HL-60 (cell line): ENCODE results near the gene PCSK5.
"Not testable (repeated sequence)": the region's sequence is repeated elsewhere in the genome, so short reads cannot be mapped to it uniquely, and the experiment has no call there.

ENCODE experiments used
- DNase-seq, 2 experiments: peaks; one replicate each; pipeline ENCODE4 v3.0.0-alpha.2; 2010 to 2020; ENCODE audit warnings: low read depth in 1 of 2, low spot score in 1 of 2
- H3K27ac ChIP-seq: fragments of 250-450 bp; sonication (Bioruptor Pico); replicated peaks from 2 replicates; pipeline ENCODE4 v1.5.1; 2020; ENCODE audit warnings: mild to moderate bottlenecking, moderate library complexity
- H3K27me3 ChIP-seq: fragments of 250-450 bp; sonication (Bioruptor Pico); 2 replicates; pipeline ENCODE4 v1.5.1; 2021; ENCODE audit warnings: mild to moderate bottlenecking, moderate library complexity; ENCODE audit not compliant: insufficient read depth, poor library complexity, severe bottlenecking
- H3K4me3 ChIP-seq: replicated peaks from 2 replicates; pipeline ENCODE4 v1.5.1; 2011; ENCODE audit warnings: mild to moderate bottlenecking, control low read depth, low read length; ENCODE audit not compliant: insufficient read depth
- GABPA ChIP-seq: IDR thresholded peaks from 2 replicates; pipeline ENCODE4 v1.6.1; 2012; ENCODE audit warnings: low read depth
- POLR2AphosphoS5 ChIP-seq: IDR thresholded peaks from 2 replicates; pipeline ENCODE4 v1.6.1; 2012; ENCODE audit warnings: low read depth
- SPI1 ChIP-seq: IDR thresholded peaks from 2 replicates; pipeline ENCODE4 v1.6.1; 2012; ENCODE audit warnings: low read depth, mild to moderate bottlenecking, borderline replicate concordance
- TF ChIP-seq, protein P1 (sequence below): IDR thresholded peaks from one replicate; pipeline ENCODE4 v1.5.1; 2011; ENCODE audit warnings: low read length, control low read depth, inconsistent platforms; ENCODE audit not compliant: insufficient read depth
- TF ChIP-seq, protein P2 (sequence below): IDR thresholded peaks from 2 replicates; pipeline ENCODE4 v1.6.1; 2012; ENCODE audit warnings: low read depth; ENCODE audit not compliant: insufficient replicate concordance

The PCSK5 gene

GRCh38 chr9:76049341-76049740 is 158.9 kb downstream of the PCSK5 start:
- DNase-seq, result no peak
- Histone ChIP-seq H3K27me3 (no peaks in the 10 kb centered on the region), H3K27ac (no peak overlapping the region), H3K4me3 (no peak overlapping the region)
- no peak for TF ChIP-seq SPI1
- TF ChIP-seq, protein P1, sequence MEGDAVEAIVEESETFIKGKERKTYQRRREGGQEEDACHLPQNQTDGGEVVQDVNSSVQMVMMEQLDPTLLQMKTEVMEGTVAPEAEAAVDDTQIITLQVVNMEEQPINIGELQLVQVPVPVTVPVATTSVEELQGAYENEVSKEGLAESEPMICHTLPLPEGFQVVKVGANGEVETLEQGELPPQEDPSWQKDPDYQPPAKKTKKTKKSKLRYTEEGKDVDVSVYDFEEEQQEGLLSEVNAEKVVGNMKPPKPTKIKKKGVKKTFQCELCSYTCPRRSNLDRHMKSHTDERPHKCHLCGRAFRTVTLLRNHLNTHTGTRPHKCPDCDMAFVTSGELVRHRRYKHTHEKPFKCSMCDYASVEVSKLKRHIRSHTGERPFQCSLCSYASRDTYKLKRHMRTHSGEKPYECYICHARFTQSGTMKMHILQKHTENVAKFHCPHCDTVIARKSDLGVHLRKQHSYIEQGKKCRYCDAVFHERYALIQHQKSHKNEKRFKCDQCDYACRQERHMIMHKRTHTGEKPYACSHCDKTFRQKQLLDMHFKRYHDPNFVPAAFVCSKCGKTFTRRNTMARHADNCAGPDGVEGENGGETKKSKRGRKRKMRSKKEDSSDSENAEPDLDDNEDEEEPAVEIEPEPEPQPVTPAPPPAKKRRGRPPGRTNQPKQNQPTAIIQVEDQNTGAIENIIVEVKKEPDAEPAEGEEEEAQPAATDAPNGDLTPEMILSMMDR, result no peak
- TF ChIP-seq POLR2AphosphoS5, result no peak
- no peak for TF ChIP-seq GABPA
- TF ChIP-seq, protein P2, sequence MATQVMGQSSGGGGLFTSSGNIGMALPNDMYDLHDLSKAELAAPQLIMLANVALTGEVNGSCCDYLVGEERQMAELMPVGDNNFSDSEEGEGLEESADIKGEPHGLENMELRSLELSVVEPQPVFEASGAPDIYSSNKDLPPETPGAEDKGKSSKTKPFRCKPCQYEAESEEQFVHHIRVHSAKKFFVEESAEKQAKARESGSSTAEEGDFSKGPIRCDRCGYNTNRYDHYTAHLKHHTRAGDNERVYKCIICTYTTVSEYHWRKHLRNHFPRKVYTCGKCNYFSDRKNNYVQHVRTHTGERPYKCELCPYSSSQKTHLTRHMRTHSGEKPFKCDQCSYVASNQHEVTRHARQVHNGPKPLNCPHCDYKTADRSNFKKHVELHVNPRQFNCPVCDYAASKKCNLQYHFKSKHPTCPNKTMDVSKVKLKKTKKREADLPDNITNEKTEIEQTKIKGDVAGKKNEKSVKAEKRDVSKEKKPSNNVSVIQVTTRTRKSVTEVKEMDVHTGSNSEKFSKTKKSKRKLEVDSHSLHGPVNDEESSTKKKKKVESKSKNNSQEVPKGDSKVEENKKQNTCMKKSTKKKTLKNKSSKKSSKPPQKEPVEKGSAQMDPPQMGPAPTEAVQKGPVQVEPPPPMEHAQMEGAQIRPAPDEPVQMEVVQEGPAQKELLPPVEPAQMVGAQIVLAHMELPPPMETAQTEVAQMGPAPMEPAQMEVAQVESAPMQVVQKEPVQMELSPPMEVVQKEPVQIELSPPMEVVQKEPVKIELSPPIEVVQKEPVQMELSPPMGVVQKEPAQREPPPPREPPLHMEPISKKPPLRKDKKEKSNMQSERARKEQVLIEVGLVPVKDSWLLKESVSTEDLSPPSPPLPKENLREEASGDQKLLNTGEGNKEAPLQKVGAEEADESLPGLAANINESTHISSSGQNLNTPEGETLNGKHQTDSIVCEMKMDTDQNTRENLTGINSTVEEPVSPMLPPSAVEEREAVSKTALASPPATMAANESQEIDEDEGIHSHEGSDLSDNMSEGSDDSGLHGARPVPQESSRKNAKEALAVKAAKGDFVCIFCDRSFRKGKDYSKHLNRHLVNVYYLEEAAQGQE, result no peak

DNA sequence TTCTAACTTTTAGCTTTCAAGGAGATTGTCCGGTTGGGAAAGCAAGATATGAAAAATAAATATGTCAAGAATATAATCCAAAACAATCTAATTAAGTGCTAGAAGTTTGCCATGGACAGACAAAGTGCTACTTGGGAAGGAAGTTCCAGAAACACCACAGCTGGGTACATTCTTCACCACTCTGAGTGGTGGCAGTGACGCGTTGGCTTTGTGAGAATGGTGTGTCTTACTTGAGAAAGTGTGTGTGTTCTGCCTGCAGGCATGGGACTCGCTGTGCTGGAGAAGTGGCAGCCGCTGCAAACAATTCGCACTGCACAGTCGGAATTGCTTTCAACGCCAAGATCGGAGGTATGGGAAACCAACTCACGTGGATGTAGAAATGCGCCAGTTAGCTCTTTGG is 177.2 kb downstream of the PCSK5 start:
- no peak overlapping the region for H3K27ac ChIP-seq

GRCh38 chr9:76077537-76077936 is 187.1 kb downstream of the PCSK5 start:
- no peak overlapping the region for H3K27ac ChIP-seq
- TF ChIP-seq GABPA, result no peak
- DNase-seq, result no peak
- no peak overlapping the region for H3K4me3 ChIP-seq
- H3K27me3 ChIP-seq, result no peaks in the 10 kb centered on the region

More for the DNA sequence above, 177.2 kb downstream of the PCSK5 start:
- TF ChIP-seq, protein P1, result no peak
- no peak overlapping the region for H3K4me3 ChIP-seq
- no peaks in the 10 kb centered on the region for H3K27me3 ChIP-seq
- no peak for DNase-seq

DNA sequence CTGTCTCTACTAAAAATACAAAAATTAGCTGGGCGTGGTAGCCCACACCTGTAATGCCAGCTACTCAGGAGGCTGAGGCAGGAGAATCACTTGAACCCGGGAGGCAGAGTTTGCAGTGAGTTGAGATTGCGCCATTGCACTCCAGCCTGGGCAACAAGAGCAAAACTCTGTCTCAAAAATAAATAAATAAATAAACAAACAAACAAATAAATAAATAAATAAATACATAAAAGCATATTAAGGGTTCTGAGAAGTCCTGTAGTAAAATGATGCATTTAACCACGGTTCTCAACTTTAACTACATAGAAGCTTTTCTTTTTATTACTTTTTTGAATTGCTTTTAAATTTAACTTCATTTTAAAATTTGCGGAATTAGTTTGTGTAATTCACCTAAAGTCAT is 190.8 kb downstream of the PCSK5 start:
- H3K27ac ChIP-seq, H3K4me3 ChIP-seq, H3K27me3 ChIP-seq, DNase-seq: not testable (repeated sequence)

DNA sequence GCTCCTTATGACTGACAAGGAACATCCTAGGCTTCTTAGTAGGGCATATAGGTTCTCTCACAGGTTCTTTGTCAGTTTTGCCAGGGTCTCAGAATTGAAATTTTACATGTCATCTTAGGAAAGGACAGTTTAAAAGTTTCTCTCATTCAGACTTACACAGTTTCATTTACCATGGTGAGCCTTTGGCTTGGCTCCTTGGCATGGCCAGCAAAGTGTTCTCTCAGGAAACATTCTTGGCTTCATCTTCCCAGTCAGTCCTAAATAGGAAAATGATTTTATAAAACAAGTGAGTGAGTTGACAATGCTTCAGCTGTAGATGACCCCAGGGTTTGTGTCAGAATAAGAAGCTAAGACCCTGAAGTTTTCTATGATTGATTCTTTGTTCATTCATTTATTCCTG is 191.6 kb downstream of the PCSK5 start:
- H3K4me3 ChIP-seq, result no peak overlapping the region
- TF ChIP-seq, protein P2, result no peak
- TF ChIP-seq POLR2AphosphoS5 (no peak), GABPA (no peak), SPI1 (no peak)
- no peak overlapping the region for H3K27ac ChIP-seq
- no peaks in the 10 kb centered on the region for H3K27me3 ChIP-seq
- DNase-seq, result no peak

DNA sequence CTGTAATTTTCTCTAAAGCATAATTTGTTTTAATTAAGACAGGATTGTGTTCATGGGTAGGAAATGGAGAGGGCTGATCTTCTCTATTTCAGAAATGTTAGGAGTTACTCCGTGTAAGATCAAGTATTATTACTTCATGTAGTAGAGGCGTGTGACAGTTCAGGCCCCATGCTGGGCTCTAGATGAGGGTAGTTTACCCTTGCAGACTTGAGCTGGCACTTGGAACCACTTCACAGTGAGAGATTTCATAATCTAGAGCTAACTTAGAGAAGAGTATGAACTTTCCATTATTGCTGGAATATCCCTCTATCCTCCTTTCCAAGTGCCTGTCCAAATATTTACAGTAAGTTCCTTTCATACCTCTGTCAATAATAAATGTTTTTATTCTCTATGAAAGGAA is 195.1 kb downstream of the PCSK5 start:
- no peak overlapping the region for H3K4me3 ChIP-seq
- TF ChIP-seq POLR2AphosphoS5 (no peak), GABPA (no peak), SPI1 (no peak)
- TF ChIP-seq, protein P2, result no peak
- TF ChIP-seq, protein P1, result no peak
- H3K27me3 ChIP-seq, result no peaks in the 10 kb centered on the region
- H3K27ac ChIP-seq, result no peak overlapping the region
- DNase-seq, result no peak
